Dedifferentiated amniotic fluid mesenchymal stem cell (primary cell): ENCODE data around the gene CHST12.
A peak's percentile ranks its signal among the peaks of the same experiment; 100 is the strongest.
"Not testable (repeated sequence)": the region's sequence is repeated elsewhere in the genome, so short reads cannot be mapped to it uniquely, and the experiment has no call there.

Experiments
- DNase-seq: peaks from one replicate; pipeline ENCODE4 v3.0.0-alpha.2; 2016; ENCODE audit errors: extremely low spot score

Gene CHST12

DNA sequence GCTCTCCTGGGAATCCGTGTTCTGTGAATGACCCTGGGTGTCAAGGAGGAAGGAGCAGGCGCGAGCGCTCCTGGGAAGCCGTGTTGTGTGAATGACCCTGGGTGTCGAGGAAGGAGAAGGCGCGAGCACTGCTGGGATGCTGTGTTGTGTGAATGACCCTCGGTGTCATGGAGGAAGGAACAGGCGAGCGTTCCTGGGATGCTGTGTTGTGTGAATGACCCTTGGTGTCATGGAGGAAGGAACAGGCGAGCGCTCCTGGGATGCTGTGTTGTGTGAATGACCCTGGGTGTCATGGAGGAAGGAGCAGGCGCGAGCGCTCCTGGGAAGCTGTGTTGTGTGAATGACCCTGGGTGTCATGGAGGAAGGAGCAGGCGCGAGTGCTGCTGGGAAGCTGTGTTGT lies 25.3 kb upstream of the CHST12 start:
- not testable (repeated sequence) for DNase-seq

DNA sequence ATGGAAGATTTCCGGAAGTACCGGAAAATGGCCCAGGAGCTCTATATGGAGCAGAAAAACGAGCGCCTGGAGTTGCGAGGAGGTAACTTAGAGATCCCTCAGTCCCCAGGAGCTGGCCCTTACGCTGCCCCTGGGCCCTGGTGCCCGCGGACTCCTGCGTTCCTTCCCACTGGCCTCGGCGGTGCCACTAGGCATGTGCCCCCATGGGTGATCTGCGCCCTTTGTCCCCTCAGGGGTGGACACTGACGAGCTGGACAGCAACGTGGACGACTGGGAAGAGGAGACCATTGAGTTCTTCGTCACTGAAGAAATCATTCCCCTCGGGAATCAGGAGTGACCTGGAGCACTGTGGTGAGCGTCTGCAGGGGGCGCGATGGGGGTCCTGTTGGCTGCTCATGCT lies 24.2 kb upstream of the CHST12 start:
- DNase-seq = no peak

DNA sequence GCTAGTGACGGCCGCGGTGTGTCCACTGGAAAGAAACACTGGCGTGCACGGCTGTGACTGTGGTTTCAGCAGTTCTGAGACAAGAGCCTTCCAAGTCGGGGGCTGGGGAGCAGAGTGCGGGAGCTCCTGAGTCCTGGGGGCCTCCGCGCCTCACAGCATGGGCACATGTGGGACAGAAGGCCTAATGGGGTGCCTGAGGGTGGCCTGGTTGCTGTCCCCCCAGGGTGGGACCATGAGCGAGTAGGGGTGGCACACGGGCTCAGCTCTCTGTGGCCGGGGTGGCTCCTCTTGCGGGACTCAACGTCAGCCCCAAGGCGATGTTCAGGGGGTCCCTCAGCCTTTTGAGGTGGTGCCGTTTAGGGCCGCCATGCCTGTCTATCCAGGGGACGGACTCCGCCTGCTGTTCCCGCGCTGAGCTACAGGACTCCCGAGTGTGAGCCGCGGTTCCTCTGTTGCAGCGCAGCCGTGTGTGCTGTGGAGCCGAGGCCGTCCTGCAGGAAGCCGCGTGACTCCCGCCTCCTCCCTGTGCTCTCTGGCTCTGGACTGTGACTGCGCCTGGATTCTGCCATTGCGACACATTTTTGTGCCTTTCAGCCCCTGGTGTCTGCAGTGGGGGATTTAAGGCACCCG lies 23.5 kb upstream of the CHST12 start:
- DNase-seq = no peak

DNA sequence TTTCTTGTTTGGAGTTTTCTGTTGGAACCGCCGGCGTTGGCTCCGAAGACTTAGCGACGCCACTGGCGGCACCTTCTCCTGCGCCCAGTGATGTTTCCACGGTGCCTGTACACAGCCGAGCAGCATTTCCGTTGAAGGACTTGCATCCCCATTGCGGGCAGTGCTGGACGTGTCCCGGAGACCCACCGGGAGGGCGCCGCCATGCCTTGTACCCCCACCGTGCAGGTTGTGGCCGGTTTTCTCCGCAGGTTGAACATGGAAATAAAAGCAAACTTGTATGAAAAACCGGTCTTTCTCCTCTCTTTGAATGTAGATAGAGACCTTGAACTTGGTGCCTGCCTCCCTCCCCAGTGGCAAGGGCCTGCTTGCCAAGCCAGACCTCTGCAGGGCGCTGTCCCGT lies 22.9 kb upstream of the CHST12 start:
- no peak for DNase-seq

DNA sequence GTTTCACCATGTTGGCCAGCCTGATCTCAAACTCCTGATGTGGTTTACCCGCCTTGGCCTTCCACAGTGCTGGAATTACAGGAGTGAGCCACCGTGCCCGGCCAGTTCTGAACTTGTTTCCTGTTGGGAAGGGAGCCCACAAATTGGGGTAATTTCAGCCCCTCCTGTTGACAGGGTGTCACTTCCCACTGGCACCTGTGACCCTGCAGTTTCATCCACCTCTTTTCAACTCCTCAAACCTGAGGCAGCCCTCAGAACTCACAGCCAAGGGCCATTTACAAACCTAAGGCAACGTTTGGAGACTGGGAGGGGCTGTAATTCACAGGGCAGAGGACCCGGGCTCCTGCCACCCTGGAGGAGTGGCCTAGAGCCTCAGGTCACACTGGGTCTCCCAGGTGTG lies 22.2 kb upstream of the CHST12 start:
- no peak for DNase-seq

DNA sequence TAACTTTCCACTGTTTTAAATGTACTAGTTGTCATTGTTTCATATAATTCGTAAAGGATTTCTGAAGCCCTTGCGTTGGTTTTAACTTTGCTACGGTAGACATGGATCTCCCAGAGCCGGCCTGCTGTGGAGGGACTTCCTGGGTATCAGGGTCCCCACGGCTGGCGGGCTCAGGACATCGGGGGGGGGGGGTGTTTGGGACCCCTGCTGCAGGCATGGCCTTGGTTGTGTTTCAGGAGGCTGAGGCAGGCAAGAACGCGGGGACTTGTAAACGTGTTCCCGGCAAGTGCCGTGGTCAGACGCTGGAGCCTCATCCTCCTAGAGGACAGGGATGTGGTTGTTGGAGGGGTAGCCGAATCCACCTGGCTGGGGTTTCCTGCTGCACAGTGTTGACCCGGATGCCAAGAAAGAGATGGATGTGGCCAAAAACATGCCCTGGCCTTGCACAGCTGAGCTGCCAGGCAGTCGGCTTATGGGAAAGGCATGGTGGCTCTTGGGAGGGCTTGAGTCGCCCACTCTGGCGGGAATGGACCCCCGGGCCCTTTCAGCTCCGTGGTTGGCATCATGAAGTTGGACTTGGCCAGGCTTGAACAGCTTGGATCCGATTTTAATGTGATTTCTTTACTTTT lies 21.4 kb upstream of the CHST12 start:
- no peak for DNase-seq

DNA sequence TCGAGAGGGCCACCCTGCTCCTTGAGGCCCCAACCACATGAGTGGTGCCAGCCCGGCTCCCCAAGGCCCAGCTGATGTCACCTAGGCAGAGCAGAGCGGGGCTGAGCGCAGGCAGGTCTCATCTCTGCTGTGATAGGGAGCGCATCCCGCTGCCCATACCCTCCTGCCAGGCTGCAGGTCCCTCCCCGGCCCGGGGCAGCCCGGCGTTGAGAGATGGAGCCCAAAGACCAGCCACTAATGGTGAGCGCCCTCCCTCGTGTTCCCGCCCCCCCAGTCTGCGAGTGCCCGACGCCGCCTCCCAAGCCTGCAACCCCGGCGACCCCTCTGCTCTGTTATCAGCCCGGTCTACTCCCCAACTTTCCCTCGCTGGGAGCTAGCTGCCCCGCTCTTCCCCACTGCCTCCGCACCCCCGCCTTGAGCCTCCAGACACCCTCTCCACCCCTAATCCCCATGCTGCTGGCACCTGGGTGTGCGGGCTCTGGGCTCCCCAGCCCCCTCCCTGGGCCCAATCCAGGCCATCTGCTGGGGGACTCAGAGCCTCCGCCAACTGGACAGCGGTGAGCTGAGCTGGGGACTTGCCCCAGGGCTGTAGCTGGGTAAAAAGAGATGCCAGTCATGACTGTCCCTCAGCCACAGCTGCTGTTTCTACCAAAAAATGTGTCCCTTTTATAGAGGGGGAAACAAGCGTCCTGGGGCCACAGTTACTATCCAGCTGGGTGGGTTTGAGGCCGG lies 19.7 kb upstream of the CHST12 start:
- DNase-seq = no peak

DNA sequence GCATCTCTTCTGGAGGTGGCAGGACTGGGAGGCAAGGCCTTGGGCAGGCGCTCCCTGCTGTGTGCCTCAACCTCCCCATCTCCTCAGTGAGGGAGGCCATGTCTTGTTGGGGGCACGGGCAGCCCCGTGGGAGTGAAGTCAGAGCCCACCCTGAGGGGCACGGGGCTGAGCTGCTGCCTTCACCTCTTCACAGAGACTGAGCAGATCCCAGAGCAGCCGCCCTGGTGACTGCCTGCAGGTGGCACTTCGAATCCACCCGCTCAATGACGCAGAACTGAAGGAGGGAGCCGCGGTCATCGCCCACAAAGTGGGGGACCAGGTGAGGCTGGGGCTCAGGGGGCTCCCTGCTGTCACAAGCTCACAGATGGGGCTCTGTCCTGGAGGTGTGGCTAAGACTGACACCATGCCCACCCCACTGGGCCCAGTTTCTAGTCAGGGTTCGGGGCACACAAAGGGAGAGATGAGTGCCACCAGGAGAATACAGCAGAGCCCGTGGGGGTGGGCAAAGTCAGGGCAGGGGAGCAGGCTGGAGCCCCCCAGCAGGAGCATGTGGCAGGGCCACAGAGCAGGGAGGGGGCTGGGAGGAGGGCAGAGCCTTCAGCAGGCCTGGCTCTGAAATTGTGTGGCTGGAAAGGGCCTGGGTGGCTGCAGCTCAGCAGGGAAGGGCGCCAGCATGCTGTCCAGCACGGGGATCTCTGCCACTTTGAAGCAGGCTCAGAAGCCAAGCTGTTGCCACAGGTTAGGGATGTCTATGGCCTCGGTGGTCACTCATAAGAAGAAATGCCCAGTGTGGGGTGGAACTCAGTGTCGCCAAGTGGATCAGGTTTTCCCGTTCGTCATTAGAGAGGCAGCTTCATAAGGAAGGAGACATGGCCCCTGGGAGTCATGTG lies 18.8 kb upstream of the CHST12 start:
- no peak for DNase-seq

DNA sequence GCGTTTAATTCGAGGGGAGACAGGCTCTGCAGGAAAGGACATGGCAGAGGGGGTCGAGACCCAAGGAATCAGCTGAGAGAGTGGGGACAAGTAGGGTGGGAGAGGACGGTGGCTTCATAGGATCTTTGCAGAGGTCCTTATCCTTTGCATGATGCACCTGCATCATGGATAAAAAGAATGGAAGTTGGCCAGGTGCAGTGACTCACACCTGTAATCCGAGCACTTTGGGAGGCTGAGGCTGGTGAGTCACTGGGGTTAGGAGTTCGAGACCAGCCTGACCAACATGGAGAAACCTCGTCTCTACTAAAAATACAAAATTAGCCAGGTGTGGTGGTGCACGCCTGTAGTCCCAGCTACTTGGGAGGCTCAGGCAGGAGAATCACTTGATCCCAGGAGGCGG lies 17.3 kb upstream of the CHST12 start:
- DNase-seq = not testable (repeated sequence)

DNA sequence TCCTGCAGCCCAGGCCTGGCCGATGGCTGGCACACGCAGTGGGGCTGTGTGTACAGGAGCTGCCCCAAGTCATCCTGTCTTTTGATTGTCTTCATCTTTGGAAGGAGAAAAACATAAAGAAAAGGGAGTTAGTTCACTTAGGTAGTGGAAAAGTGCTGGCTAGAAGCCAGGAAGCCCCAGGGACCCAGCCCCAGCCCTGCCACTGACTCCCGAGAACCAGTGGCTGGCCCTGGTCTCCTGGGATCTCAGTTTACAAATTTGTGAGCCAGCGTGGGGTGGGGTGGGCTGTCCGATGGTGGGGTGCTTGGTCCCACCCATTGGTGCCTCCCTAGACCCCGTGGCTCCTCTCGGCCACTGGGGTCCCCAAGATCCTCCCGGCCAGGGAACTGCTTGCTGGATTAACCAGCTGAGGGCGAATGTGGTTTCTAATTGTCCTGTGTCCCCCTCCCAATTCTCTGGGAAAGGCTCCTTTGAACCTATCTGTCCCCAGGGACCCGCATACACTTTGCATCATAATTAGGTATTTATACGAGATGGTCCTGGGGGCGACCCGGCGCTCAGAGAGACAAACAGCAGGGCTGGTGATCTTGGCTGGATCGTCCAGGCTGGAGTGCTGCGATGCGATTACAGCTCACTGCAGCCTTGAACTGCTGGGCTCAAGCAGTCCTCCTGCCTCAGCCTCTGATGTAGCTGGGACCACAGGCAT lies 16.3 kb upstream of the CHST12 start:
- DNase-seq = no peak

DNA sequence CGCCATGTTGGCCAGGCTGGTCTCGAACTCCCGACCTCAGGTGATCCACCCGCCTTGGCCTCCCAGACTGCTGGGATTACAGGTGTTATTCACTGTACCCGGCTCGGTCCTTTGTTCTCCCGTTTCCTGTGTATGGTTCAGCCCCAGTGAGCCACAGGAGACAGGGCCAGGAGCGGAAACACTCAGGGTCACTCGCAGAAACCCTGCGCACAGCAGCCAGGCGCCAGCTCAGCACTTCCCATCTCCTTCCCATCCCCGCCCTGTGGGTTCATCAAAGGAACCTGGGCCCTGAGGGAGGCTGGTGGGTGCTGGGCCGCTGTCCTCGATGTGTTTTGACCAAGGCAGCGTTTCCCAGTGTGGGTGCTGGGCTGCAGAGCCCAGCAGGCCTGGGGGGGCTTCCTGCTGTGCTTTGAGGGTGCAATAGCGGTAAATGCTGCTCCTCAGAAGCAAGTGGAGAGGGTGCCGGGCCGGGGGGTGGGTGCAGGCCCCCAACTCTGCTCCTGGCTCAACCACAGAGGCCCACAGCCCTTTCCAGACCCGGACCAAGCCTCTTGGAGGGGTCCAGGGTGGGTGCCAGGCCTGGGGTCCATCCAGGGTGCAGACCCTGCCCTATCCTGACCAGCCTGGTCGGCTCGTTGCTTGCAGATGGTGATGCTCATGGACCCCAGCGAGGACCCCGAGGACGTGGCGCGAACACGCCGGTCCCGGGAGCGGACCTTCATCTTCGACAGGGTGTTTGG lies 15.3 kb upstream of the CHST12 start:
- DNase-seq = no peak

DNA sequence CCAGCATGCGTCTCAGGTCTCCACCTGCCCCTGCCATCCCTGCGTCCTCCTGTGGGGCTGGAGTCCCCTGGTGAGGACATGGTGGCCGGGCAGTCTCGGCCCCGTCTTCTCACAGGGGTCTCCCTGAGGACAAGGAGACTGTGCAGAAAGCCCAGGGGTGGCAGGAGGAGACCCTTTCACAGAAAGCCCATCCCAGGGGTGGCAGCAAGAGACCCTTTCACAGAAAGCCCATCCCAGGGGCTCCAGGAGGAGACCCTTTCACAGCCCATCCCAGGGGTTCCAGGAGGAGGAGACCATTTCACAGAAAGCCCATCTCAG lies 14.8 kb upstream of the CHST12 start:
- no peak for DNase-seq

DNA sequence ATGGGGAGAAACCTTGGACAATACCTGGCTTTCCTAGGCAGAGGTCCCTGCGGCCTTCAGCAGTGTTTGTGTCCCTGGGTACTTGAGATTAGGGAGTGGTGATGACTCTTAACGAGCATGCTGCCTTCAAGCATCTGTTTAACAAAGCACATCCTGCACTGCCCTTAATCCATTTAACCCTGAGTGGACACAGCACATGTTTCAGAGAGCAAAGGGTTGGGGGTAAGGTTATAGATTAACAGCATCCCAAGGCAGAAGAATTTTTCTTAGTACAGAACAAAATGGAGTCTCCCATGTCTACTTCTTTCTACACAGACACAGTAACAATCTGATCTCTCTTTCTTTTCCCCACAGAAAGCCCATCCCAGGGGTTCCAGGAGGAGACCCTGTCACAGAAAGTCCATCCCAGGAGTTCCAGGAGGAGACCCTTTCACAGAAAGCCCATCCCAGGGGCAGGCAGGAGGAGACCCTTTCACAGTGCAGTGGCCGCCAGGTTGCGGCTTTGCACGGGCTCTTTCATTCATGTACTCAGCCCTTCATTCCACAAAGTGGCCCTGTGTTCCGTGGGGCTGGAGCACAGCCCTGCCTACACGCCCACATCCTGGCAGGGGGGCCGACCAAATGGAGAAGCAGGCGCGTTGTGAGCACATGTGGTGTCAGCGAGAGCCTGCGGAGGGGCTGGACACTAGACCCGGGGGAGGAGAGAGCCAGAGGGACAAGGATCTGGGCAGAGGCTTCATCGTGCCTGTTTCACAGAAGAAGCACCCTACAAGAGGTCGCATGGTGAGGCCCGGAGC lies 13.2 kb upstream of the CHST12 start:
- not testable (repeated sequence) for DNase-seq

DNA sequence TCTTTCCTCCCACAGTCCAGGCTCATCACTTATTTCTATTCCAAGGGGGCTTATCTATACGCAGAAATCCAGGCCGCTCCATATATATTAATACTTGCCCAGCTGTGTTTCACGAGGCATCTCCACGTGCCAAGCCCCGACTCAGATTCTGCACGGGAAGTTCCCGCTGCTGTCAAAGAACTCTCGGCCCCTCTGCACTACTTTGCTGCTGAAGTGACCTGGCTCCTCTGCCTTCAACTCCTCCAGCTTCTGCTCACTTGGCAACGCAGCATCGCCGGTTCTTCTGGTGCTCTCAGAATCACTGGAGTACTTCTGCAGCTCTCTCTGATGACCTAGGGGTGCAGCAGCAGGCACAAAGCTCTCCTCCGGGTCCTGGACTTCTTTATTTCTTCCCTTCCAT lies 9.7 kb upstream of the CHST12 start:
- DNase-seq = no peak

DNA sequence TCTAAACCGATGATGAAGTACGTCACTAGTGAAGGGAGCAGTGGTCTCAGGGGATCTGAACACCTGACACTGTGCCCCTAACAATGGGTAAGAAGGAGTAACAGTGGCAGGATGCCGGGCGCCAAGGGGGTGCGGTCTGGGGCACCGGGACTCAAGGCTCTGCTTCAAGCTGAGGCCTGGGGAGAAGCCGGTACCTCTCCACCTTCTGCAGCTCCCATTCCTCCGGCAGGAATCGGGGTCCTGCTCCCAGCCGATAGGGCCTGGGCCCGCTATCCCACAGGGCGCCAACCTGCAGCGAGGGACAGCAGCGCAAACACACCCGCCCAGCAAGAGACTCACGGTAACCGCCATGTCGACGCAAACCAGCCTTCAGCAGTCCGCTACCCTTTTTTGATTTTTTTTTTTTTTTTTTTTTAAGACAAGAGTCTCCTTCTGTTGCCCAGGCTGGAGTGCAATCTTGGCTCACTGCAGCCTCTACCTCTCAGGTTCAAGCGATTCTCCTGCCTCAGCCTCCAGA lies 8.8 kb upstream of the CHST12 start:
- DNase-seq = no peak

DNA sequence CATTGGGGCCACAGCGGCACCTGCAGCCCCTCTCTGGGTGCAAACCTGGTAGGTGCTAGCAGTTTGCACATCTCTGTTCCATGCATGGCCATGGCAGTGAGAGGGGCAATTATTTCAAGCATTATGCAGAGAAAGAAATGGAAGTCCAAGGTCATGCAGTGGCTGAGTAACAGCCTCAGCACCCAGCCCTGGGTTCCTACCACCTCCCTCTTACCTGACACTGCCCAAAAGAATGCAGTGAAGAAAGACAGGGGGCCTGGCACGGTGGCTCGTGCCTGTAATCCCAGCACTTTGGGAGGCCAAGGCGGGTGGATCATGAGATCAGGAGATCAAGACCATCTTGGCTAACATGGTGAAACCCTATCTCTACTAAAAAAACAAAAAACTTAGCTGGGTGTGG lies 4.9 kb upstream of the CHST12 start:
- DNase-seq = no peak

DNA sequence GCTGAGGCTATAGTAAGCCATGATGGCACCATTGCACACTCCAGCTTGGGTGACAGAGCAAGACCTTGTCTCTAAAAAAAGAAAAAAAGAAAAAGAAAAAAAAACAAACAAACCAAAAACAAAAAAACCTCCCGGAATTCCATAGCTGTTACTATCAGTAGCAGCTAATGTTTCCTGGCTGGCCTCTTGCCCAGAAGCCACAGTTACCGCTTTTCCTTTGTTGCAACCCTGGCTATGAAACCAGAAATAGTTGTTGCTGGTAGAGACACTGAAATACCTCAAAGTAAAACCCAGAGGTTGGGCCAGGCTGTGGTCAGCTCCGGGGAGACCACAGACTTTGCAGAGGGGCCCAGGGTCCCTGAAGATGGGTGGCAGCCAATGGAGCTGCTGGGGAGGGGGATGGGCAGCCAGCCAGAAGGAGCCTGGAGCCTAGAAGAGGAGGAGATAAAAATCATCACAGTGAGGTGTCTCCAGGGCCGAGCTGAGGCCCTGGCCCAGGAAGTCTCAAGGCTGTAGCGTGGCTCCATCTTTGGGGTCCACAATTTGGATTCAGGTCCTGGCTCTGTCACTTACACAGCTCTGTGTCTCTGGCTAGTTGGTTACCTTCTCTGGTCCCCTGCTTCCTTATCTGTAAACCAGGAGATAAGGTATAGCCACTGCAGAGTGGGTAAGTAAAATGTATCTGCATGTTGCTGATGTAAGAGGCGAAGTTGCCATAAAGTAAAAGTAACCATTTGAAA lies 3.4 kb upstream of the CHST12 start:
- peak; percentile 96 for DNase-seq

DNA sequence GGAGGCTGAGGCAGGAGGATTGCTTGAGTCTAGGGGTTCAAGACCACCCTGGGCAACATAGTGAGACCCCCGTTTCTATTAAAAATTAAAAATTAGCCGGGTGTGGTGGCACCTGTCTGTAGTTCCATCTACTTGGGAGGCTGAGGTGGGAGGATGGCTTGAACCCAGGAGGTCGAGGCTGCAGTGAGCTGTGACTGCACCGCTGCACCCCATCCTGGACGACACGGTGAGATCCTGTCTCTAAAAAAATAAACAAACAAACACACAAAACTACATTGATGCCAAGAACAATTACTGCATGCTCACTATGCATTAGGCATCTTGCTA lies 761 bp upstream of the CHST12 start:
- DNase-seq = no peak
